Heart left ventricle (tissue), 16 donors: ENCODE results near the gene MRPL58. TPM values are rescaled to one million over a fixed set of nuclear protein-coding genes. Genes with fewer than 3 reads are reported as not detected.
A peak's percentile ranks its signal among the peaks of the same experiment; 100 is the strongest.

Source experiments
- ATAC-seq, 4 donors: fragments of 200-7000 bp; cut with Tn5 transposase; one replicate each; pipeline ENCODE4 v1.9.1; 2020 to 2022; ENCODE audit warnings: moderate library complexity in 4 of 4, mild to moderate bottlenecking in 3 of 4, moderate number of reproducible peaks in 1 of 4
- DNase-seq, 5 donors: peaks; one replicate each; pipeline ENCODE4 v3.0.0-alpha.2; 2020
- H3K27ac ChIP-seq, 12 donors: fragments of 200-600 bp; sonication (generic) in 4 of 12; one replicate each; pipeline versions ENCODE4 v1.5.0 to v1.8.0; 2016 to 2022; ENCODE audit warnings: mild to moderate bottlenecking in 2 of 12
- H3K27me3 ChIP-seq, 9 donors: fragments of 200-600 bp; sonication (generic) in 2 of 9; one replicate each; pipeline versions ENCODE4 v1.5.1 to v1.8.0; 2016 to 2022; ENCODE audit warnings: mild to moderate bottlenecking in 3 of 9
- H3K36me3 ChIP-seq, 9 donors: fragments of 200-600 bp; sonication (generic) in 2 of 9; one replicate each; pipeline versions ENCODE4 v1.5.0 to v1.8.0; 2018 to 2022; ENCODE audit warnings: mild to moderate bottlenecking in 2 of 9
- H3K4me1 ChIP-seq, 12 donors: fragments of 200-600 bp; sonication (generic) in 4 of 12; one replicate each; pipeline versions ENCODE4 v1.5.0 to v1.8.0; 2016 to 2022; ENCODE audit warnings: mild to moderate bottlenecking in 3 of 12
- H3K4me3 ChIP-seq, 12 donors: fragments of 200-600 bp; sonication (generic) in 4 of 12; one replicate each; pipeline versions ENCODE4 v1.5.0 to v1.8.0; 2017 to 2022; ENCODE audit warnings: mild to moderate bottlenecking in 9 of 12, moderate library complexity in 4 of 12
- H3K9me3 ChIP-seq, 12 donors: fragments of 200-600 bp; sonication (generic) in 4 of 12; one replicate each; pipeline versions ENCODE4 v1.5.0 to v1.8.0; 2016 to 2022; ENCODE audit warnings: mild to moderate bottlenecking in 1 of 12
- POLR2A ChIP-seq, 2 donors: fragments of 450-650 bp; IDR thresholded peaks; one replicate each; pipeline ENCODE4 v1.6.1; 2017; ENCODE audit warnings: antibody characterized with exemption in 2 of 2, mild to moderate bottlenecking in 2 of 2, moderate library complexity in 2 of 2
- WGBS, 4 donors: extraction: QIAGEN DNeasy Blood & Tissue Kit in 2 of 4; methylation state at CpG; one replicate each; pipeline versions ENCODE4 v1.1.5 to v1.1.7; 2013 to 2018; 5-methylcytosine and 5-hydroxymethylcytosine counted together
- intact Hi-C, 10 donors: fragments of 100-400 bp; cut with DNase I; formaldehyde crosslinking; loops; one replicate each; pipeline versions ENCODE4 v1.11.1 to v1.14.2; 2022
- long read RNA-seq, 3 donors: library from polyadenylated mRNA; unstranded; transcript quantifications; one replicate each; pipeline ENCODE4 v2.0.0, GENCODE V29; 2020 to 2021
- polyA plus RNA-seq, 2 donors: library from polyadenylated mRNA; stranded (reverse); fragments of 200-250 nt; gene quantifications; one replicate each; pipeline ENCODE4 v1.2.3, GENCODE V29; 2013
- total RNA-seq, 9 donors: library from RNA; depleted of rRNA in 2 of 9; stranded (reverse); fragments of >200 nt in 2 of 9; fragmentation: NEBNext Ultra II Directional in 3 of 9; extraction: Animal tissue kit (Norgen Biotek cat#: 25700) in 3 of 9; gene quantifications; one replicate each; pipeline versions ENCODE4 v1.1.0 to v1.2.4, GENCODE V29; 2016 to 2023
- TF ChIP-seq, protein P1 (sequence below), 12 donors: fragments of 200-600 bp; sonication (generic) in 4 of 12; IDR thresholded peaks; one replicate each; pipeline versions ENCODE4 v1.5.0 to v1.8.0; 2018 to 2022; ENCODE audit warnings: antibody characterized with exemption in 12 of 12, mild to moderate bottlenecking in 5 of 12
- donor health status: ischemic (EF 13 %, LVEDD 7.1; RV severe dilation, severe dysfunction).
- donor health status: healthy with polysubstance abuse.
- donor health status: DM: no; HTN: yes; CAD: no.
- donor health status: DM: no; HTN: no; CAD: no.
- donor health status: ischemic (EF 25% LVEDD 6.9; RV normal size, moderate dysfunction).
- donor health status: ischemic (EF 25% LVEDD 5.7; RV mildly dilated, moderate dysfunction).
- donor health status: healthy.
- donor health status: DM: yes; HTN: yes; CAD: no.
- donor health status: ischemic (EF 35%, LVEDD 5.7; RV mildly dilated, moderate dysfunction).
- donor health status: nonischemic (EF 11% LVEDD 7.7; RV severe dilation, severe dysfunction).
- donor health status: DM: yes; HTN: yes; CAD: no.
- donor health status: PGD.
- donor health status: ischemic (EF 29% LVEDD 5.4; RV normal size, mild dysfunction).
- donor health status: nonischemic (EF 23%, LVEDD 6.1; RV moderate dilation, normal function).

The MRPL58 gene
- total RNA-seq (10 to 100 TPM; 41.0 to 89.4 (median 55.8) TPM), polyA plus RNA-seq (10 to 100 TPM; 82.0 to 93.8 TPM)
- long read RNA-seq, donor 1, transcript MRPL58-201 (6 exons, 890 nt), result major isoform, 17 of 18 reads
- long read RNA-seq, donor 1, partial matches to known transcripts, result 0 of 18 reads
- long read RNA-seq, donor 1, other reads (novel, unspliced or antisense), result 1 of 18 reads
- long read RNA-seq, donor 2, transcript MRPL58-201 (6 exons, 890 nt), result major isoform, 28 of 35 reads
- long read RNA-seq, donor 2, partial matches to known transcripts, result 1 of 35 reads
- long read RNA-seq, donor 2, other reads (novel, unspliced or antisense), result 5 of 35 reads
- long read RNA-seq, donor 3, transcript MRPL58-201 (6 exons, 890 nt), result major isoform, 12 of 17 reads
- long read RNA-seq, donor 3, partial matches to known transcripts, result 0 of 17 reads
- long read RNA-seq, donor 3, other reads (novel, unspliced or antisense), result 4 of 17 reads

DNA sequence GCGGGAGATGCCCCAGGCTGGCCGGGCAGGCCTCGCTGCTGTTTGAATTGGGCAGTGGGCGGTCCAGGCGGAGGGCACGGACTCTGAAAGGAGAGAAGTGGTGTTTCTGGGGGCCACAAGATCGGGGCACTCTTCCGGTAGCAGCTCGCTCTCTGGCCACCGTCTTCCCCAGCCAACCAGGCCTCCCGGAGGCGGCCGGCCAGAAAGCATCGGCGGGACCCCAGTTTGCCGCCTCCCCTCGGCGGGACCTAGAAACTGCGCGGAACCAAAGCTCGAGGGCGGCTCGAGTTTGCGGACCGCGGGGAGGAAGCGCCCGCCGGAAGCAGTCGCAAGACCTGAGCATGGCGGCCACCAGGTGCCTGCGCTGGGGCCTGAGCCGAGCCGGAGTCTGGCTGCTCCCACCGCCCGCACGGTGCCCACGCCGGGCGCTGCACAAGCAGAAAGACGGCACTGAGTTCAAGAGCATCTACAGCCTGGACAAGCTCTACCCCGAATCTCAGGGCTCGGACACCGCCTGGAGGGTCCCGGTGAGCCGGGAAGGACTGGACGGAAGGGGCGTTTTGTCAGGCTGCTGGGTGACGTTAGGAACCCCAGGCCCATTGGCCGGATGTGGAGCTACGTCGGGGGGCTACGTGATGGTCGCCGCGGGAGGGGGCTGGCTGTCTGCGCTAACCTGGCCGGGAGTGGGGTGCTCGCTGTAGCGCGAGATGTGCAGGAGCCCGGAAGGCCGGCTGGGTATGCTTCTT, at the start of gene MRPL58:
Gene MRPL58, plus strand, starts transcription at position 325 of the 746 bp plus-strand sequence. Its CDS starts 17 bp downstream, at position 342.
- ATAC-seq, result peak; percentile 76 to 93 (median 91)
- 1 to 4% (median 2%) methylated on average over 34 to 63 of the region's 63 CpGs for WGBS, 4 donors
- H3K27me3 ChIP-seq, result no peaks in the 10 kb centered on the region
- no peak for TF ChIP-seq POLR2A (IDR thresholded peaks at IDR 0.05)
- TF ChIP-seq, protein P1, sequence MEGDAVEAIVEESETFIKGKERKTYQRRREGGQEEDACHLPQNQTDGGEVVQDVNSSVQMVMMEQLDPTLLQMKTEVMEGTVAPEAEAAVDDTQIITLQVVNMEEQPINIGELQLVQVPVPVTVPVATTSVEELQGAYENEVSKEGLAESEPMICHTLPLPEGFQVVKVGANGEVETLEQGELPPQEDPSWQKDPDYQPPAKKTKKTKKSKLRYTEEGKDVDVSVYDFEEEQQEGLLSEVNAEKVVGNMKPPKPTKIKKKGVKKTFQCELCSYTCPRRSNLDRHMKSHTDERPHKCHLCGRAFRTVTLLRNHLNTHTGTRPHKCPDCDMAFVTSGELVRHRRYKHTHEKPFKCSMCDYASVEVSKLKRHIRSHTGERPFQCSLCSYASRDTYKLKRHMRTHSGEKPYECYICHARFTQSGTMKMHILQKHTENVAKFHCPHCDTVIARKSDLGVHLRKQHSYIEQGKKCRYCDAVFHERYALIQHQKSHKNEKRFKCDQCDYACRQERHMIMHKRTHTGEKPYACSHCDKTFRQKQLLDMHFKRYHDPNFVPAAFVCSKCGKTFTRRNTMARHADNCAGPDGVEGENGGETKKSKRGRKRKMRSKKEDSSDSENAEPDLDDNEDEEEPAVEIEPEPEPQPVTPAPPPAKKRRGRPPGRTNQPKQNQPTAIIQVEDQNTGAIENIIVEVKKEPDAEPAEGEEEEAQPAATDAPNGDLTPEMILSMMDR (IDR thresholded peaks at IDR 0.05), result peak; percentile 37 to 76 (median 64)
- peaks cover 0 to 34% (median 22%) of the 10 kb centered on the region in 12 donors for H3K4me1 ChIP-seq
- H3K9me3 ChIP-seq, result no peaks in the 10 kb centered on the region
- H3K27ac ChIP-seq, result peak within 1 kb of the TSS; percentile 52 to 96 (median 90)
- intact Hi-C loops, result loop anchor here in 9 of 10 donors (1.0 to 5.0 kb wide), 9 partner anchors 20 to 51 kb away; partner anchors contain the start of gene CDR2L (in 1 of the 9)
- H3K36me3 ChIP-seq, result peaks cover 0 to 17% (median 7%) of the 10 kb centered on the region in 9 donors
- DNase-seq, result peak; percentile 83 to 90 (median 87)
- peak within 1 kb of the TSS; percentile 68 to 96 (median 89) for H3K4me3 ChIP-seq

- H3K4me3 ChIP-seq, result no peak overlapping the region
- 71 to 81% (median 77%) methylated on average over 8 to 12 of the region's 12 CpGs for WGBS, 4 donors
- no peak for TF ChIP-seq POLR2A (IDR thresholded peaks at IDR 0.05)
- TF ChIP-seq, protein P1 (IDR thresholded peaks at IDR 0.05), result no peak
- no peak for ATAC-seq
- H3K36me3 ChIP-seq, result peaks cover 0 to 3% (median 0%) of the 10 kb centered on the region in 9 donors
- no peak overlapping the region for H3K27ac ChIP-seq
- H3K9me3 ChIP-seq, result no peaks in the 10 kb centered on the region
- intact Hi-C loops, result loop anchor here in 9 of 10 donors (5.0 to 10.0 kb wide), 8 partner anchors 49 to 244 kb away; partner anchors contain the start of genes MRPL58 (in 6 of the 9), ATP5PD (in 1 of the 9), KCTD2 (in 1 of the 9) and NUP85 (in 1 of the 9)
- H3K27me3 ChIP-seq, result no peaks in the 10 kb centered on the region
- peaks cover 0 to 6% (median 0%) of the 10 kb centered on the region in 12 donors for H3K4me1 ChIP-seq
- peak in 1 of 5 donors; percentile 26 for DNase-seq
Measured at GRCh38 chr17:74963656-74964055, 48.8 kb upstream of the MRPL58 start.

DNA sequence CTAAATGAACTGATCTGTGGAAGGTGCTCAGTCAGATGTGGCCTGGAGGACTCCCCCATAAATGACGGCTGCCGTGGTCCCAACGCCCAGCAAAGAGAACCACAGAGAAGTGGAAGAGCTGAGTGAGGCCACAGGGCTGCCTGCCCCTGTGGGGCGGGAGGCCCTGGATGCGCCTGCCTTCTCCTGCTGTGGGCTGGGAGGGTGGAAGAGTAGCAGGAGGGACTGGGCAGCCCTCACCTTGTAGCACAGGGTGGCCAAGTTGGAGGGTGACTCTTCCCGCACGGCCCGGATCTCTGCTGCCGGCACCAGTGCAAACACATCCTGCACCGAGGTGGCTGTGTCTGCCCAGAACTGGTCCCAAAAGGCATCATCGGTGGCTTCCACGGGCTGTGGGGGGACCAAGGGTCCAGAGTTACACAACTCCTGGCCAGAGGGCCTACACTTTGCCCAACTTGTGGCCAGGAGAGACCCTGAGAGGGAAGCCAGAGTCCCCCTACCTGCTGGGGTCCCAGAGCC, 48.2 kb upstream of the MRPL58 start:
- H3K4me1 ChIP-seq, result peaks cover 0 to 6% (median 0%) of the 10 kb centered on the region in 12 donors
- no peaks in the 10 kb centered on the region for H3K9me3 ChIP-seq
- DNase-seq, result peak in 1 of 5 donors; percentile 40
- no peak overlapping the region for H3K27ac ChIP-seq
- H3K27me3 ChIP-seq, result no peaks in the 10 kb centered on the region
- 89 to 98% (median 94%) methylated on average over 8 to 12 of the region's 12 CpGs for WGBS, 4 donors
- TF ChIP-seq POLR2A (IDR thresholded peaks at IDR 0.05), result no peak
- TF ChIP-seq, protein P1 (IDR thresholded peaks at IDR 0.05), result no peak
- intact Hi-C loops, result loop anchor here in 9 of 10 donors (5.0 to 10.0 kb wide), 8 partner anchors 48 to 243 kb away; partner anchors contain the start of genes MRPL58 (in 6 of the 9), ATP5PD (in 1 of the 9), KCTD2 (in 1 of the 9) and NUP85 (in 1 of the 9)
- no peak overlapping the region for H3K4me3 ChIP-seq
- H3K36me3 ChIP-seq, result peaks cover 0 to 3% (median 0%) of the 10 kb centered on the region in 9 donors
- no peak for ATAC-seq
